Chondrocyte (in vitro differentiated cells): ENCODE measurements around the gene ATP6V0C. TPM values are rescaled to one million over a fixed set of nuclear protein-coding genes. Genes with fewer than 3 reads are reported as not detected.
A peak's percentile ranks its signal among the peaks of the same experiment; 100 is the strongest.

Experiments
- DNase-seq: peaks from one replicate; pipeline ENCODE4 v3.0.0; 2021; ENCODE audit warnings: mixed read lengths, low spot score
- H3K27ac Mint-ChIP-seq: one replicate; pipeline ENCODE4 v1.8.0; 2021; ENCODE audit warnings: mild to moderate bottlenecking, moderate library complexity, mixed read lengths; ENCODE audit not compliant: unreplicated experiment
- H3K27me3 Mint-ChIP-seq: 2 replicates; pipeline ENCODE4 v1.8.0; 2021; ENCODE audit warnings: low read depth, mixed read lengths
- H3K36me3 Mint-ChIP-seq: 2 replicates; pipeline ENCODE4 v1.8.0; 2021; ENCODE audit warnings: low read depth, mixed read lengths
- H3K4me1 Mint-ChIP-seq: 2 replicates; pipeline ENCODE4 v1.8.0; 2021; ENCODE audit warnings: low read depth, mild to moderate bottlenecking, mixed read lengths
- H3K4me3 Mint-ChIP-seq: one replicate; pipeline ENCODE4 v1.8.0; 2021; ENCODE audit warnings: mild to moderate bottlenecking, moderate library complexity, mixed read lengths; ENCODE audit not compliant: unreplicated experiment
- H3K9me3 Mint-ChIP-seq: 2 replicates; pipeline ENCODE4 v1.8.0; 2021; ENCODE audit warnings: low read depth, mixed read lengths
- CTCF ChIP-seq: fragments of 200-600 bp; sonication (generic); IDR thresholded peaks from 2 replicates; pipeline ENCODE4 v1.5.0; 2021; ENCODE audit warnings: antibody characterized with exemption, mild to moderate bottlenecking, moderate library complexity
- total RNA-seq: library from RNA; stranded (reverse); gene quantifications from 3 replicates; pipeline ENCODE4 v1.2.1, GENCODE V29; 2021

ATP6V0C gene
- total RNA-seq, 1 donor from 2014 or later, result 200 TPM

GRCh38 chr16:2467528-2468232 lies 46.1 kb upstream of the ATP6V0C start:
- Mint-ChIP-seq H3K36me3 (no peaks in the 10 kb centered on the region), H3K27ac (no peak overlapping the region), H3K4me1 (peaks cover 22% of the 10 kb centered on the region), H3K4me3 (peak overlapping the region; percentile 70), H3K27me3 (no peaks in the 10 kb centered on the region), H3K9me3 (no peaks in the 10 kb centered on the region)
- peak; percentile 54 for TF ChIP-seq CTCF
- DNase-seq, result no peak

- Mint-ChIP-seq H3K27ac (peak overlapping the region; percentile 12), H3K4me3 (peak overlapping the region; percentile 70), H3K9me3 (no peaks in the 10 kb centered on the region), H3K4me1 (peaks cover 28% of the 10 kb centered on the region), H3K36me3 (no peaks in the 10 kb centered on the region), H3K27me3 (no peaks in the 10 kb centered on the region)
- TF ChIP-seq CTCF, result no peak
- DNase-seq, result peak; percentile 64
Observed at GRCh38 chr16:2468233-2468724, 45.5 kb upstream of the ATP6V0C start.

- Mint-ChIP-seq H3K36me3 (no peaks in the 10 kb centered on the region), H3K4me3 (peak overlapping the region; percentile 70), H3K27ac (no peak overlapping the region), H3K4me1 (peaks cover 25% of the 10 kb centered on the region), H3K9me3 (no peaks in the 10 kb centered on the region), H3K27me3 (no peaks in the 10 kb centered on the region)
- no peak for TF ChIP-seq CTCF
- DNase-seq, result peak; percentile 86
Observed at GRCh38 chr16:2468725-2469398, 44.9 kb upstream of the ATP6V0C start.

- no peak for DNase-seq
- TF ChIP-seq CTCF, result no peak
- no peaks in the 10 kb centered on the region for H3K36me3 Mint-ChIP-seq
Observed at GRCh38 chr16:2469399-2470233, 44.1 kb upstream of the ATP6V0C start.

GRCh38 chr16:2470234-2470601 lies 43.5 kb upstream of the ATP6V0C start:
- Mint-ChIP-seq H3K9me3 (no peaks in the 10 kb centered on the region), H3K36me3 (no peaks in the 10 kb centered on the region), H3K27ac (peak overlapping the region; percentile 9), H3K4me1 (peaks cover 25% of the 10 kb centered on the region), H3K4me3 (no peak overlapping the region), H3K27me3 (no peaks in the 10 kb centered on the region)
- TF ChIP-seq CTCF, result no peak
- DNase-seq, result peak; percentile 77

More at GRCh38 chr16:2469399-2470233, 44.1 kb upstream of the ATP6V0C start:
- Mint-ChIP-seq H3K27ac (peak overlapping the region; percentile 72), H3K4me3 (no peak overlapping the region), H3K4me1 (peaks cover 25% of the 10 kb centered on the region), H3K27me3 (no peaks in the 10 kb centered on the region), H3K9me3 (no peaks in the 10 kb centered on the region)
